ENCODE data around the gene AJM1.
"Not testable (repeated sequence)": the region's sequence is repeated elsewhere in the genome, so short reads cannot be mapped to it uniquely, and the experiment has no call there.

AJM1 gene

DNA sequence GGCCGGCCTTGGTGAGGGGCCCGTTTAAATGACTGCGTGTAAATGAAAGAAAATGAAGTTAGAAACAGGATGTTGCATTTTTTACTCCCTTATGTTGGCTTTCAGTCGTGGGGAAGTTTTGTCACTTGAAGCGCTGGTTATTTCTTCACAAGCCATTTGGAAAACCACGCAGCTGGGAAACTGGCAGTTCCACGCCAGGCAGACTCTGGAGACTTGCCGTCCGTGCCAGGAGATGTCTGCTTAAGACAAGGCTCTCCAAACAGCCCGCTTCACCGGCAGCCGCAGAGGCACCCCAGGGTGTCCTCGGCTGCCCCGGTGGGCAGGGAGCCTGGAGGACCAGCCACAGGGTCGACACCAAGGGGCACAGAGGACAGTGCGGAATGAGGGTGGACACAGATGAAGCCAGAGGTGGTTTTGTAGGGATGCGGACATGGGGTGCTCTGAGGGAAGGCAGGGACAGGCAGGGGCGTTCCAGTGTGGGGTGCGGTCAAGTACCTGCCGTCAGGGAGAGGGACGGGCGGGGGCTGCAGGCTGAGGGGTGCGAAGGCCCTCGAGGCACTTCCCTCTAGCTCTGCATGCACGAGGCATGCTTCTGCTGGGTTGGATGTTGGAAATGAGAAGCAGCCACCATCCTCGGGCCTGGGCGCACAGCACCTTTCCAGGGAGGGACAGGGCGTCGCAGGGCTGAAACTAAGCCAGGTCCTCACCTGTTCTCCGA lies 11.1 kb upstream of the AJM1 start:
- Histone ChIP-seq H3K27me3 (replicated peaks; ENCODE audit: control insufficient read depth, insufficient read depth, low read length, poor library complexity, severe bottlenecking) (no peaks in the 10 kb centered on the region), H3K4me1 (ENCODE audit: control insufficient read depth, insufficient read depth, low read length, poor library complexity, severe bottlenecking) (no peaks in the 10 kb centered on the region), H3K27ac (ENCODE audit: insufficient read depth, low read length, poor library complexity, severe bottlenecking) (no peak overlapping the region), H3K4me3 (ENCODE audit: insufficient read depth, low read depth, low read length, poor library complexity, severe bottlenecking) (no peak overlapping the region), H3K36me3 (ENCODE audit: control insufficient read depth, insufficient read depth, low read length) (peaks cover 43% of the 10 kb centered on the region), H3K9me3 (ENCODE audit: control insufficient read depth, low read length) (no peaks in the 10 kb centered on the region)
- no peak for DNase-seq

DNA sequence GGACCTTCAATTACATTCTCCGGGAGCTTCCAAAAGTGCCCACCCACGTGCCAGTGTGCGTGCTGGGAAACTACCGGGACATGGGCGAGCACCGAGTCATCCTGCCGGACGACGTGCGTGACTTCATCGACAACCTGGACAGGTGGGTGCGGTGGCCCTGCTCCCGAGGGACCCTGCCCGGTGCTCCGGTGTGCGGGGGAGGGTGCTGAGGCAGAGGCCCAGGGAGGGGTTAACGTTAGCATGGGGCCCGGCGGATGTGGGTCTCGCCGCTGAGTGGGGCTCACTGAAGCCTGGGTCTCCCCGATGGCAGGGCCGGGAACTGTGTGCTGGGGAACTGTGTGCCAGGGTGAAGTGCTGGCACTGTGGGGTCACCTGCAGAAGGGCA lies 10.6 kb upstream of the AJM1 start:
- DNase-seq, result no peak
- Histone ChIP-seq H3K27me3 (replicated peaks; ENCODE audit: control insufficient read depth, insufficient read depth, low read length, poor library complexity, severe bottlenecking) (no peaks in the 10 kb centered on the region), H3K27ac (ENCODE audit: insufficient read depth, low read length, poor library complexity, severe bottlenecking) (no peak overlapping the region), H3K36me3 (ENCODE audit: control insufficient read depth, insufficient read depth, low read length) (peaks cover 38% of the 10 kb centered on the region), H3K4me1 (ENCODE audit: control insufficient read depth, insufficient read depth, low read length, poor library complexity, severe bottlenecking) (no peaks in the 10 kb centered on the region), H3K4me3 (ENCODE audit: insufficient read depth, low read depth, low read length, poor library complexity, severe bottlenecking) (no peak overlapping the region), H3K9me3 (ENCODE audit: control insufficient read depth, low read length) (no peaks in the 10 kb centered on the region)

GRCh38 chr9:136832581-136832980 lies 9.7 kb upstream of the AJM1 start:
- no peak overlapping the region for H3K4me3 ChIP-seq (ENCODE audit: insufficient read depth, low read depth, low read length, poor library complexity, severe bottlenecking)
- H3K27ac ChIP-seq (ENCODE audit: insufficient read depth, low read length, poor library complexity, severe bottlenecking), result no peak overlapping the region
- no peaks in the 10 kb centered on the region for H3K4me1 ChIP-seq (ENCODE audit: control insufficient read depth, insufficient read depth, low read length, poor library complexity, severe bottlenecking)
- no peaks in the 10 kb centered on the region for H3K27me3 ChIP-seq (replicated peaks; ENCODE audit: control insufficient read depth, insufficient read depth, low read length, poor library complexity, severe bottlenecking)
- H3K36me3 ChIP-seq (ENCODE audit: control insufficient read depth, insufficient read depth, low read length), result peaks cover 37% of the 10 kb centered on the region
- no peak for DNase-seq
- no peaks in the 10 kb centered on the region for H3K9me3 ChIP-seq (ENCODE audit: control insufficient read depth, low read length)

DNA sequence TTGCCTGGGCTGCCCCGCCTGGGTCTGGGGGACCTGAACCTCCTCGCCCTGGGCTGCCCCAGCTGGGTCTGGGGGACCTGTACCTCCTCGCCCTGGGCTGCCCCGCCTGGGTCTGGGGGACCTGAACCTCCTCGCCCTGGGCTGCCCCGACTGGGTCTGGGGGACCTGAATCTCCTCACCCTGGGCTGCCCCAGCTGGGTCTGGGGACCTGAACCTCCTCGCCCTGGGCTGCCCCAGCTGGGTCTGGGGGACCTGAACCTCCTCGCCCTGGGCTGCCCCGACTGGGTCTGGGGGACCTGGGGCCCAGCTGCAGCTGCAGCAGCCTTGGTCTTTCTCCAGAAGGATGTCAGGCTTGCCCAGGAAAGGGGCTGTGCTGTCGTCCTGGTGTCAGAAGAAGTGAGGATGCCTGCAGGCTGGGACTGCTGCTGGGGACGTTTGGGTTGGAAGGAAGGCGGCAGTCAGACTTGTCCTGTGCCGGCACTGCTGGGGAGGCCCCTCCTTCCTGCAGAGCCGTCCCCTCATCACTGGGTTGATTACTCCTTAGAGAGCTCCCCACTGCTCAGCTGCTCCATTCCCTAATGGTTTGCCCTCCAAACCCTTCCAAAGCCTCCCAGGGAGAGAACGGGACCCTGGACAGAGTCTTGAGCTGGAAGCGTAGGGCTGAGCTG lies 8.8 kb upstream of the AJM1 start:
- H3K27me3 ChIP-seq (replicated peaks; ENCODE audit: control insufficient read depth, insufficient read depth, low read length, poor library complexity, severe bottlenecking); H3K4me3 ChIP-seq (ENCODE audit: insufficient read depth, low read depth, low read length, poor library complexity, severe bottlenecking); H3K27ac ChIP-seq (ENCODE audit: insufficient read depth, low read length, poor library complexity, severe bottlenecking); DNase-seq; H3K9me3 ChIP-seq (ENCODE audit: control insufficient read depth, low read length); H3K4me1 ChIP-seq (ENCODE audit: control insufficient read depth, insufficient read depth, low read length, poor library complexity, severe bottlenecking): not testable (repeated sequence)
- H3K36me3 ChIP-seq (ENCODE audit: control insufficient read depth, insufficient read depth, low read length), result peaks cover 36% of the 10 kb centered on the region

DNA sequence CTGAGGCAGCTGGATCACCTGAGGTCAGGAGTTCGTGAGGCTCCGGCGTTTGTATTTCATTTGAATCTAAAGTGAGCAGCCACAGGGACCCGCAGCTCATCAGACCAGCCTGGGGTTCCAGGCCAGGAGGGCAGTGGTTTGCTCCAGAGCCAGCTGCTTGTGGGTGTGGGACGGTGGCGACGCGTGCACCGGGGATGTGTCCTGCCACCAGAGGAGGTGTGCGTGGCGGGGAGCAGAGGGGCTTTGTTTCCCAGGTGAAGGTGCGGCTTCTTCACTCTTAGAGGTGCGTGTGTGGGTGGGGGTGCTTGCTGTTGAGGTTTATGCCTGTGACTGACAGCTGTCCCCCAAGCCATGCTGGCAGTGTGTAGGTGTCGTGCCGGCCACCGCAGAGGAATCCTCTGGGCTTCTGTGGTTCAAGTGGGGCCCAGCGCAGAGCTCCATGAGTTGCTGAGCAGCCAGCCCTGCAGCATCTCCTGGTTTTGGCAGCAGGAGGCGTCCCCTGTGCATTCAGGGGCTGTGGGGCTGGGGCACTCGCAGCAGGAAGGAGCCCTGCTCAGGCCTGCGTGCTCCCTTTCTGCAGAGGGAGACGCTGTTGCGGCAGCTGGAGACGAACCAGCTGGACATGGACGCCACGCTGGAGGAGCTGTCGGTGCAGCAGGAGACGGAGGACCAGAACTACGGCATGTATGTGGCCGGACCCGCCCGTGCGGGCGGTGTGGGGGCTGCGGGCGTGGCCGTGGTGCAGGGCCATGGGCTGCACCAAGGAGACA lies 6.9 kb upstream of the AJM1 start:
- DNase-seq, result no peak
- no peaks in the 10 kb centered on the region for H3K27me3 ChIP-seq (replicated peaks; ENCODE audit: control insufficient read depth, insufficient read depth, low read length, poor library complexity, severe bottlenecking)
- no peak overlapping the region for H3K27ac ChIP-seq (ENCODE audit: insufficient read depth, low read length, poor library complexity, severe bottlenecking)
- H3K36me3 ChIP-seq (ENCODE audit: control insufficient read depth, insufficient read depth, low read length), result peaks cover 24% of the 10 kb centered on the region
- no peaks in the 10 kb centered on the region for H3K4me1 ChIP-seq (ENCODE audit: control insufficient read depth, insufficient read depth, low read length, poor library complexity, severe bottlenecking)
- H3K4me3 ChIP-seq (ENCODE audit: insufficient read depth, low read depth, low read length, poor library complexity, severe bottlenecking), result no peak overlapping the region
- no peaks in the 10 kb centered on the region for H3K9me3 ChIP-seq (ENCODE audit: control insufficient read depth, low read length)

GRCh38 chr9:136835932-136836904 lies 6.1 kb upstream of the AJM1 start:
- Histone ChIP-seq H3K27me3 (replicated peaks; ENCODE audit: control insufficient read depth, insufficient read depth, low read length, poor library complexity, severe bottlenecking) (no peaks in the 10 kb centered on the region), H3K9me3 (ENCODE audit: control insufficient read depth, low read length) (no peaks in the 10 kb centered on the region), H3K36me3 (ENCODE audit: control insufficient read depth, insufficient read depth, low read length) (peaks cover 15% of the 10 kb centered on the region), H3K4me3 (ENCODE audit: insufficient read depth, low read depth, low read length, poor library complexity, severe bottlenecking) (no peak overlapping the region), H3K27ac (ENCODE audit: insufficient read depth, low read length, poor library complexity, severe bottlenecking) (no peak overlapping the region), H3K4me1 (ENCODE audit: control insufficient read depth, insufficient read depth, low read length, poor library complexity, severe bottlenecking) (no peaks in the 10 kb centered on the region)
- DNase-seq, result no peak

DNA sequence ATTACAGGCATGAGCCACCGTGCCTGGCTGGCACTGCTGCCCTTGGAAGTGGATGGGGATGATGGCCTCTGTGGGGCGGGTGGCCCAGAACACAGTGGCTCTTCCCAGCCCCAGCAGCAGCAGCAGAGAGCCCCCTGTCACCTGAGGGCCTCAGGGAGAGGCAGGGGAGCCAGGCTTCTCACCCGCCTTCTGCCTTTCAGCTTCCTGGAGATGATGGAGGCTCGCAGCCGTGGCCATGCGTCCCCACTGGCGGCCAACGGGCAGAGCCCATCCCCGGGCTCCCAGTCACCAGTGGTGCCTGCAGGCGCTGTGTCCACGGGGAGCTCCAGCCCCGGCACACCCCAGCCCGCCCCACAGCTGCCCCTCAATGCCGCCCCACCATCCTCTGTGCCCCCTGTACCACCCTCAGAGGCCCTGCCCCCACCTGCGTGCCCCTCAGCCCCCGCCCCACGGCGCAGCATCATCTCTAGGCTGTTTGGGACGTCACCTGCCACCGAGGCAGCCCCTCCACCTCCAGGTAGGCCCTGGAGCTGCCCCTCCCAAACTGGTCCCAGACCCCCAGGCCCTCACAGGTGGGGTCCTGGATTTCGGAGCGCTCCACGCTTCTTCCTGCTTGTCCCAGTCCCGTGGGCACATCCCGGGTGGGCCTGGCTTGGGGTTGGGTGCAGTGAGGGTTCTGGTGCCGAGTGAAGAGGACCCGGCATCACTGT lies 5.0 kb upstream of the AJM1 start:
- Histone ChIP-seq H3K27me3 (replicated peaks; ENCODE audit: control insufficient read depth, insufficient read depth, low read length, poor library complexity, severe bottlenecking) (no peaks in the 10 kb centered on the region), H3K4me3 (ENCODE audit: insufficient read depth, low read depth, low read length, poor library complexity, severe bottlenecking) (no peak overlapping the region), H3K9me3 (ENCODE audit: control insufficient read depth, low read length) (no peaks in the 10 kb centered on the region), H3K4me1 (ENCODE audit: control insufficient read depth, insufficient read depth, low read length, poor library complexity, severe bottlenecking) (peaks cover 4% of the 10 kb centered on the region), H3K36me3 (ENCODE audit: control insufficient read depth, insufficient read depth, low read length) (peaks cover 8% of the 10 kb centered on the region), H3K27ac (ENCODE audit: insufficient read depth, low read length, poor library complexity, severe bottlenecking) (no peak overlapping the region)
- no peak for DNase-seq

DNA sequence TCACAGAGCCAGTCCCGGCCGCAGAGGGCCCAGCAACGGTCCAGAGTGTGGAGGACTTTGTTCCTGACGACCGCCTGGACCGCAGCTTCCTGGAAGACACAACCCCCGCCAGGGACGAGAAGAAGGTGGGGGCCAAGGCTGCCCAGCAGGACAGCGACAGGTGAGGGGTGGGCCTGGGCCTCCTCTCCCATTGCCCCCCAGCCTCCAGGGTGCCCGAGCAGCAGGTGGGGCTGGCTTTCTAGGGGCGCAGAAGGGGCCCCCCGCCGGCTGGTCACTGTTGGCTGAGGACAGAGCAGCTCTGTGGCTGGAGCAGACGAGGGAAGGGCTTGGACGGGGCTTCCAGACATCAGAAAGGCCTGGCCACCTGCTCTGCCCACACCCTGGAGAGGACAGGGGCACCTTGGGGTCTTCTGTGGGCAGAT lies 4.4 kb upstream of the AJM1 start:
- not testable (repeated sequence) for DNase-seq; H3K4me3 ChIP-seq (ENCODE audit: insufficient read depth, low read depth, low read length, poor library complexity, severe bottlenecking); H3K4me1 ChIP-seq (ENCODE audit: control insufficient read depth, insufficient read depth, low read length, poor library complexity, severe bottlenecking); H3K36me3 ChIP-seq (ENCODE audit: control insufficient read depth, insufficient read depth, low read length); H3K9me3 ChIP-seq (ENCODE audit: control insufficient read depth, low read length); H3K27me3 ChIP-seq (replicated peaks; ENCODE audit: control insufficient read depth, insufficient read depth, low read length, poor library complexity, severe bottlenecking); H3K27ac ChIP-seq (ENCODE audit: insufficient read depth, low read length, poor library complexity, severe bottlenecking)

All from effector memory CD4-positive, alpha-beta T cell (primary cell).